HG03025 (cell line): ENCODE data around the gene TPP2.

Source experiments
- ATAC-seq: cut with Tn5 transposase; IDR thresholded peaks from one replicate; pipeline ENCODE4 v1.9.1; 2021; ENCODE audit warnings: mild to moderate bottlenecking, moderate library complexity; ENCODE audit not compliant: unreplicated experiment, low FRiP score

TPP2 gene

DNA sequence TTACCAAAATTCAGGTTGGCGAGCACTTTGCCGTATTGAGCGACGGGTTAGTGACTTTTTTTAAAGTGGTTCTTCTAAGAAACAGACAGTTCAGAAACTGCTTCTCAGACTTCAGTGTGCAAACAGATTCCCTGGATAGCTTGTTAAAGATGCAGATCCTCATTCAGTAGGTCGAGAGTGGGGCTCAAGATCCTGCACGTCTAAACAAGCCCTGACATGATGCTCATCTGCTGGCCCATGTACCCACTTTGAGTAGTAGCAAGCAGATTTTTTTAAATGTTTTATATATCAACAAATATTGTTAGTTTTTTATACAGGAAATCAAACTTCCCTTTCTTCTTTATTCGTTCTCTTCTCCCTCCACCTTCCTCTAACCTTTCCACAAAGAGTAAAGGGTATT is 90.7 kb downstream of the TPP2 start:
- ATAC-seq: no peak

DNA sequence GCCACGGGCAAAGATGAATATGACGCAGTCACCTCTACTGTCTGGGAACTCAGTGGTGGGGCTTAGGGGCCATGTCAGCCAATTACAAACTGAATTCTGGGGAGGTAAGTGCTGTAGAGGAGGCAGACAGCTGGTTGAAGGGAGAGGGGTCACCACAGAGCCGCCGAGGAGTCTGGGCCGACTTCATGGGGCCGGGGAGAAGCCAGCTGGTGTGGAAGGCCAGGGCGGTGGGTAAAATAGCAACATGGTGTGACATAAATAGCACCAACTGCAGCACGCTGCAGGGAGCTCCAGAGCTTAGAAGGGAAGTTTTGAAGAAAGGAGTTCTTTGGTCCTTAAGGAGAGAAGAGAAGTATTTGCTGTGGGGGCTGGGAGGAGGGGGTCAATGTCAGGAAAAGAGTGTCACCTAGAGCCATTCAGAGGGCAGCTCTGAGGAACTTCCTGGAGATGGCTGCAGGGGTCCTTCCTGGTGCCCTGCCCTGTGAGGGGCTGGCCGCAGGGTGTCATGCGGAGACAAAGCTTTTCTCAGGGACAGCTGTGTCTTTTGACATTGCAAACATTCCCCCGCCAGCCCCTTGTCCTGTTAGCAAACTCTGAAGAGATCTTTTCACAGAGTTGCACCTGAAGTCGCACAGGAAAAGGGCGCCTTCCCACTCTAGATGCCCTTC is 91.7 kb downstream of the TPP2 start:
- ATAC-seq: no peak

DNA sequence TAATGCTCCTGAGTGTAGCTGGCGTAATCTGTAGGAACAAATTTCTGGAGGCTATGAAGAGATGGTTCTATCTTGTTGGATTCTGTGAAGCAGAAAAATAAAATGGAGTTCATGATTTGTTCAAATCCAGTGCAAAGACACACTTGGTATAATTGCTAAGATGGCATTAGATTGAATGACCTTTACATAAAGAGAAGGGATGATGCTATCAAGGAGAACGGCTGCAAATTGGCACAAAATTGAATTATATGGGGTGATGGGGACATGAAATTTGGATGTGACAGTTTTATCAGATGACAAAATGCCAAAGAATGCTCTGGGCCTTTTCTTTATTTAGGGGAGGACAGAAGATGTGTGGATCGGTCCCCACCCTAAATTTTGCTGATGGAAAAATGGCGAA is 94.1 kb downstream of the TPP2 start:
- no peak for ATAC-seq

DNA sequence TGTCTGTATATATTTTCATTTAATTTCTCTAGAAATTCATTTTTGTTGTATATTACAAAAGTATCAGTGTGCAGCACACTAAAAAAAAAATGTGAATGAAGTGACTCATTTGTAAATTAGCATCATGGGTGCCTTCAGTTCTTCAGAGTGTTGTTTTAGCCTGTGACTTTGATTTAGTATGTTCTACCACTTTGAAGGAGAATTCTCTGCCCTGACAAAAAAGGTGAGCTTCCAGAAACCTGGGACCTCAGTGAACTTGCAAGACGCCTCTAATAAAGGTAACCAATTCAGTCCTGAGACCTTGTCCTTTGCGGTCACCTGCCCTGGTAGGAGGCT is 95.7 kb downstream of the TPP2 start:
- no peak for ATAC-seq

DNA sequence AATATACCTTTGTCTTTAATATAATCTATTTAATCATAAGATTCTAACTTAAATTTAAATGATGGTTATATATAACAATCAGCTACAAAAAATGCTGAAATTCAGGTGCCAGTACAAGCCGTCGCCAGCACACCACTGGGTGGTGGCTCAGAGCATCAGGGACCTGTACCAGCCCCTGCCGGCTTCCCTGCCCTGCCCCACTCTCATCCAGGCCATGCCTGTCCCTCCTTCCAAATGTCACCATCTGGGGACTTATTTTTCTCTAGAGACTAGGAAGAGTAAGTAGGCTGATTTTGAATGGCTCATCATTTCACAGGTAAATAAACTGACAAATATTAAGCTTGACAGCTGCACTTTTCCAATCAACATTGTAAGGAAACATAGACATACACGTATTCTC is 96.5 kb downstream of the TPP2 start:
- no peak for ATAC-seq

DNA sequence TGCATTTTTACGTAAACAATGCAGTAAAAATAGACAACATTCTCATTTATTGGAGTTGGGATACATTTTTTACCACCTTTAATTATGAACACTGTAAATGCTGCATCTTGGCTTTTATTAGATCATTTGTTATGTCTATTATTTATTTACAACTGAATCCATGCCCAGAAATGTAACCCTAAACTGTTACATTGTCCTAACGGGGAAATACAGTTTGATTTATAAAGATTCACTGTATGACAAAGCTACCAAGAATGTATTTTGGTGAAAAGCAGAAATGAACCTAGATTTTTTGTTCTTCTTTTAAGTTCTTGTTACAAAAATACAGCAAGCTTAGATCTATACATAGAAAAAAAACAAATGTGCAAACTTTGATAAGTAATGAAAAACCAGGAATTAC is 97.0 kb downstream of the TPP2 start:
- no peak for ATAC-seq

DNA sequence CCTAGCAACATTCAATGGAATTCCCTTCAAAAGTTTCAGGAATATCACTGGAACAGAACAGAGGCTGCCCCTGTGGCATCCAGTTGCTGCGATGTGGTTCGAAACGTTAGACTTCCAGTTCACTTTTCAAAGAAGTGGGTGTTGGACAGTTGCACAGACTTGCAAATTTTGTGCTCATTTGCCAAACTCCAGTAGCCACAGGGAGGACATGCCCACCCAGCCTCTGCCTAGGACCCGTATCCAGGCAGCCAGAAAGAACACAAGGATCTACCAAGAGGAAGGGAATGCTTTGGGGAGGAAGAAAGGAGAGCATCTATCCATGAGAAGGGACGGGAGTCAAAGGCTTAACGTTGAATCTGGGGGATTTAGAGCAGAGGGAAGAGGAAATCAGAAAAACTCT is 98.2 kb downstream of the TPP2 start, which contains the start of gene METTL21C:
Gene METTL21C (minus strand): TSS at position 108 of the 400 bp plus-strand sequence. CDS start 546 bp downstream, outside the sequence.
- no peak for ATAC-seq

DNA sequence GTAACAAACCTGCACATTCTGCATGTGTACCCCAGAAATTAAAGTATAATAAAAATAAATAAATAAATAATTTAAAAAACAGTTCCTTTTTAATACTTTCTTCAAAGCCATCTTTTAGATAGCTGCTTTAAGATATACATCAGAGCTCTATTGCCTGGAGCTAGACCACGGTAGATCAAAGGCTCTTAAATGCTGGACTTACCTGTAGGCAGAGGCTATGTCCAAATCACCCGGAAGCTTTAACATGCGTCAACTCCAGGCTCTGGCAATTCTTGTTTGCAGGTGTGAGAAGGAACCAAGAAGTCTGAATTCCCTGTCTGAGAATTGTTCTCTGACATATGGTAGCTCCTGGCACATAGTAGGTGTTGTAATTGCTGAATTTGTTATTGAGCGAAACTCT is 99.7 kb downstream of the TPP2 start:
- ATAC-seq: no peak

DNA sequence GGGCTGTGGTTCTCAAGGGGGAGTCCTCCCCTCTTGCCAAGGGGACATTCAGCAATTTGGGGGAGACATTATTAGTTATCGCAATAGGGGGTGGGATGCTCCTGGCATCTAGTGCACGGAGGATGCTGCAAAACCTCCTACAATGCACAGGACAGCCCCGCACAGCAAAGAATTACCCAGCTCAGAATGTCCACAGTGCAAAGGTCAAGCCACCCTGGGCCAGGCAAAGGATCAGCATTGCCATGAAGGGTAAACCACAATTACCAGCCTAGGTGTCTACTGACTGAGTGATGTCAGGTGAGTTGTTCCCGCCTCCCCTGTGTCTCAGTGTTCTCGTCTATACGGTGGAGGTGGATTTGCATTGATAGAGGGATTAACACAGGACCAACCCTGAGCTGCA is 100.5 kb downstream of the TPP2 start:
- no peak for ATAC-seq

DNA sequence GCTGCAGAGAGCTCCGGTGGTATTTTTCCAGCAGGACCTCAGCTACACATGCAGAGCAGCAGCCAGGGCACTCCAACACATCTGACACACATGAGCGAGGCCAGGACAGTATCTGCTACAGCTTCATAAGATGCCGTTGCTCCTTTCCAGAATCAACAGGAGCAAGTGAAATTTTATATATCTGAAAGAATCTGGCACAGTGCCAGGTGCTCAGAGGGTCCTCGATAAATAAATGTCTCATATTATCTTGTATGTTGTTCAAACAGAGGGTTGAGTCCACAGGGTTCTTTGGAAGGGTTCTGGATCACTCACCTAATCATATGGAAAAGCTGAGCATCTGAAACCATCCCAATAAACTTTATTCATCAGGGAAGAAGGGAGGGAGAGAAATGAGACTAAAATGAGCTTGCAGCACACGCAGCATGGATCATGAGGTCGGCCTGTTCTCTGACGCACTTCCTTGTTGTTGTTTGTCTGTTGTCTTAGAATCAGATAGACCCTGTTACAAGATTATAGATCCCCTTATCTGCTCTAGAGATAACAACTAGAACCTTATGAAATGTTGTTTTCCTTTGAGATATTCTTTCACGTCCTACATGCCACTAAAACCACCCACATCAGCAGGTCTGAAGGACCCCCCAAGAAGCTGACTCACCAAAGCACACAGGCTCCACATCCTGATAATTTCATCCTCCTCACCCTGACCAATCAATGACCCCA is 101.3 kb downstream of the TPP2 start:
- no peak for ATAC-seq

DNA sequence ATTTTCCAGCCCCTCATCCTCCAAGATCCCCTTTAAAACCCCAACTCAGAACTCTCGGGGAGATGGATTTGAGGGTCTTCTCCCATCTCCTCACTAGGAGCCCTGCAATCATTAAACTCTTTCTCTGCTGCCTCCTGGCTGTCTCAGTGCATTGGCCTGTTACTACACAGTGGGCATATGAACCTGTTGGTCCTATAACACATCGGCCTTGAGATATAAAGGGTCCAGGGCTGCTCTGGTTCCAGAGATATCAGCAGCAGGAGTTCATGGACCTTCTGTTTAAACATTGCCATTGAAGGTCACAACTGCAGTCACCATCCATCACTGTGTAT is 101.8 kb downstream of the TPP2 start:
- ATAC-seq: no peak

DNA sequence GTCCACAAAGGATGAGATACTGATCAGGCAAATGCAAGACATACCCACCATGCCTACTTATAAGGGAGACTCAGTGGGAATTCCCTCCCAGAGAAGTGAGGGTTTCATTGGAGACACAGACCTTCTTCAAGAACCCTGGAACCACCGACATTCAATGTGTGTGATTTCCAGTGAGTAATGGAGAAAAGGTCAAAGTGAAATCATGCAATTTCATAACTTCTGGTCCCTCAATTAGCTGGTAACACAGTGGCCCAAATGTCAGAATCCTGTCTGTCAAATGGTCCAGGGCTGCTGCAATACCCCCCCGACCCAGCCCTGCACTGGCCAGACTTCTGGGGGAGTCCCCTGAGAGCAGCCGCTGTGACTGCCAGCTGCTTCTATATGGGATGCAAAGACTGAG is 102.7 kb downstream of the TPP2 start:
- no peak for ATAC-seq

DNA sequence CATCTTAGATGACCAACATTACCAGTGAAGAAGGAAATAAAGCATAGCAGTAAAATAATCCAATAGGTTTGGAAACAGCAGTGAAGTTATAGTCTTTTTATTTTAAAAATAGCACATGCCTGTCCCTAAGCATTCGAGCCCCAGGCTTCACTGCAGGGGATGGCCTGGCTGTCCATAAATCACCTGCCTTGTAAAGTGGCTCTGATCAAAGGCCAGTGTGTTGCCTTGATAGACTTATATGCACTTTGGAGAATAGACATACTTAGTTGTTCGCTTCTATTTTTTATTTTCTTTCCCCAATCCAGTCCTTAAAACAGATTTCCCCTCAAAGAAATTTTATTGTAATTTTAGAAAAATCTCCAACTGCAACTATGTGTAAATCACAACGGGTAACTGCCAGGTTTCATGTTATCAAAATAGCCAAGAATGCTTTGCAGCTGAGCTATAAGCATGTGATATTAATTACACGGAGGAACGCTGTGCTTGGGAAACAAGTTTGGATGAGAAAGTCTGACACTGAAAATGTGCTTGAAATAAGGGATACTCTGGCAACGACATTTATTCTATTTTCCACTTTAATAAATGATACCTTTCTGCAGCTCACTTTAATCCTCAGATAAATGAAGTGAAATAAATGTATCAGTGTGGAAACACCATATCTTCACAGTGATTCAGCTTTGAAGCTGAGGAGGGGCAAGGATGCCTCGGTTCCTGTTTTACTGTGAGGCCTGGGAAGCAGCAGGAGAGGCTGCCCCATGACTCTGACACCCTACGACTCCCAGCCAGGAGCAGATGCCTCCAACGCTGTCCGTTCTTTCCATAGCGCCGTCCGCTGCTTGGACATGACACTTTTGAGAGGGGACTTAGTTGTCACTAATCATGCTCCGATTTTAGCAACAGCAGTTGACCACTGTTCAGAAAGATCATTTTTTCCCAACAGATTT is 103.6 kb downstream of the TPP2 start:
- no peak for ATAC-seq

DNA sequence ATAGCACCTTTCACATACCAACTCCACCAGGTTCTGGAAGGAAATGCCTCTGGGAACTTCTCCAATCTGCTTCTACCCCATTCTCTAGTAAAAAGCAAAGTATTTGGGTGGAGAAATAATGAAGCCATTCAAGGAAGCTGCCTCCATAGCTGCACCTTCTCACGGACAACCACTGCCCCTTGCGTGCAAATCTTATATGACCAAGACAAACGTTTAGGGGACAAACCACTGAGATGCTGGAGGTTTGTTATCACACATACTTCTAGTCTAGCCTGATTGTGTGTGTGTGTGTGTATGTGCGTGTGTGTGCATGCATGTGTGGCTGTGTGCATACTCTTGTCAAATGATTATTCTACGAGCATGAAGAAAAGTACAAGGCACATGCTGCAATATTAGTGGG is 104.5 kb downstream of the TPP2 start:
- no peak for ATAC-seq

DNA sequence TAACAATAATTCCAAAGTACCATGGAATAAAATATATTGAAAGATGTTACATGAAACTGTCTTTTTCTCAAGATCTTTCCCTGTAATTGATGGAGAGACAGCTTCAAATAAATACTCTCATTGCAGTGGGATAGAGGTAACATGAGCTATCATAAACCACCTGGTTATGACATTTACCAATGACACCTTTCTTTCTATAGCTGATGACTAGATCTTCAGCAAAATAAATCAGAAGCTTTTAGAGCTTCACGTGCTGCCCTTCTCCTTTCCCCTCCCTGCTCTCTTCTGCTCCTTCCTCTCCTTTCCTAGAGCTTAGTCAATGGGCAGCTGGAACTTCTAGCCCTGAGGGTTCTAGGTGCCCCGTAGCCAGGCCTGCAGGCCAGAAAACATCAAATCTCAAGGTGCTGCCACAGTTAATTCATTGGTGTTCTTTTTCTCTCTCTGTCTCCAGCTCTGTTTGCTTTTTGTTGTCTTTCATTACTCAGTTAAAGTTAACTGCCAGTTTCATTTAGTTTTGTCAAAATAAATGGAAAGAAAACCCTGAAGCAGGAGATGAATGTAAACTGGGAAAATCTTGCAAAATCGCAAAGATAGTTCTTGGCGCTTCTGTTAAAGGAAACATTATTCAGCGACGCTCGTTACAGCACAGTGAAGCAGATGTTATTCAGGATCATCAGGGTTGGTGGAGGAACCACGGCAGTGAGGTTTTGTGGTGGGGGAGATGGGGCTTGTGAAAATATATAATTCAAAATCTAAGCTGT is 106.4 kb downstream of the TPP2 start:
- ATAC-seq: no peak

DNA sequence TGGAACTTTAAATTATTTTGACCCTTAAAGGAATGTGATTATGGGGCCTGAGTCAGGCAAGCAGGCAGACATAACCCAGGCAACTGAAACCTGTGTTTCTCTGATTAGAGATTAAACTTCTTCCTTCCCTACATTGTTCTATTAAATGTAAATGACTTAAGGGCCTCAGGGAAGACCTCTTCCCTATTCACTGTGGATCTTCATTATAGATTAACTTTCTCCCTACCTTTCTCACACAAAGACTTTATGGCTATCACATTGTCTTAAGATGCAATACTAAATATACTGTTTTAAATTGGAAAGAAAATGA is 106.9 kb downstream of the TPP2 start:
- no peak for ATAC-seq

DNA sequence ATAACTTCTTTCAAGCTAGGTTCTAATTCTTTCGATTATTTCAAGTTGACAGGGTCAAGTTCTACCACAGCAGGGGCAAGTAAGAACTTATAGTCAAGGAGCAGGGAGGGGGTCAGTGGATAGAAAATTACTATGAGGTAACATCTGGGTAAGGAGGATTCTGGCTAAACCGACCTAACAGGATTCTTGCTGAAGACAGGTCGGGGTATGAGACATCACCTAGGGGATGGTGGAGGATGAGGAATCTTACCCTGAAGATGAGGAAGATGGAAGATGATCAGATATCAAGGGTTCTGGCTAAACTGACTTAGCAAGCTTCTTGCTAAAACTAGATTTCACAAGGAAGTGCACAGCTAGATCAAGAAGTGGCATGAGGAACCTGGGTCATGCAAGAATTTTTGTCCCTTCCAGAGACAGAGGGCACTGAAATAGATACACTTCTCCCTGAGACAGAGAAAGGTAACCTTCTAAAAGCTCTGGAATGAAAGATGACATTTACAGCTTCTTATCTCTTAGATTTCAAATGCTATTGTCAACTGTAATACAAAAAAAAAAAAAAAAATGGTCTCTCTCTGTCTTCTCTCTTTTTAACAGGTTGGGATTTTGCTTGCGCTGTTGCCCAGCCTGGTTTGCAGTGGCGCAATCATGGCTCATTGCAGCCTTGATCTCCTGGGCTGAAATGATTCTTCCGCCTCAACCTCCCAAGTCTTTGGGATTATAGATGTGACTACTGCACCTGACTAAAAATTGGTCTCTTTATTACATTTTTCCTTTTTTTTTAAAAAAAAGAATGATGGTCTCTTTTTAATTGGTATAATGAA is 107.7 kb downstream of the TPP2 start:
- no peak for ATAC-seq

DNA sequence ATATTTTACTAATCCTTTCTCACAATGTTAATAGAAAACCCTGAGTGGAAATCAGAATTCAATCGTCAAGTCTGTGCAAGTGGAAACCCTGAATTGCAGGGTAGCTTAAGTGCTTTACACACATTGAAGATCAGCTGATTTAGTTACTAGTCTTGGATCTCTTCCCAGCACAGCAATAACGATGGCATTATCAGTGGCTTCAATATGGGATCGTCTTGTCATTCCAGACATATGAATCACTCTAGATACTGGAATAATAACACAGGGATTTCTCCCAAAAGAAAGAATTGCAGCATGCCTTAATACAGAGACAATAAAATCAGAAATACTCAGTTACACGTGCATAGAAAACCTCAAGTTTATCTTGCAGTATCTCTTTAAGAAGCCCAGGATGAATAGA is 110.7 kb downstream of the TPP2 start:
- ATAC-seq: no peak

DNA sequence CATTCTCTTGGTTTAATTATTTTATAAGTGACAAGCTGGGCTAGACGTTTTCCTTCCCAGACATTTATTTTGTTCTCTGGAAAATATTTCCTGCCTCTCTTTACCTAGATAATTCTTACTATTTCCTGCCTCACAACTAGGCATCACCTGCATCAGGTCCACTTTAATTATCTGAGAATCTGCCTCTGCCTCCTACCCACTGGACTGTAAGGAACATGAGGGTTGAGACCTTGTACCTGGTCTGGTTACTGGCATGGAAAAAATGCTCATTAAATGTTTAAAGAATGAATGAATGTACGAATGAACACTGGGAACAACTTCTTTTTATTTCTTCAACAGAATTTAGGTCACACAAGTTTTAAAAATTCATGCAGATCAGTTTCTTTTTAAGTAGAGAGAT is 111.4 kb downstream of the TPP2 start:
- ATAC-seq: no peak

DNA sequence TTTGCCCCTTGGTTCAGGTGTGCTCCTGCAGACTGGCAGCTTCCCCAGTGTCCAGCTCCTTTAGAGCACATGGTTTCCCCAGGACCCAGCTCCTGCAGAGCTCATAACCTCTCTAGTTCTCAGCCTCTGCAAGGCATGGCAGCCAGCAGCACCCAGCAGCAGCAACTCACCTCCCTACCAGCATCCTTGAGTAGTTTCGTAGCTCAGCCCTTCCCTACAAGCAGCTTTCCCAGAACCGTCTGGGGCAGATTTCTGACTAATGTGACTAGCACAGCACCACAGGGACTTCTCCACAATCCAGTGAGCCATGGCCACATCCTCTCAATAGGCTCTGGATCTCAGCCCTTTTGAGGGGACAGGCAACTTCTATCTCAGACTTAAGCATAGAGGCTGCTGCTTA is 112.2 kb downstream of the TPP2 start:
- no peak for ATAC-seq
